Measurements from ENCODE around the gene KRTAP1-1.
"Not testable (repeated sequence)": the region's sequence is repeated elsewhere in the genome, so short reads cannot be mapped to it uniquely, and the experiment has no call there.

Gene KRTAP1-1

DNA sequence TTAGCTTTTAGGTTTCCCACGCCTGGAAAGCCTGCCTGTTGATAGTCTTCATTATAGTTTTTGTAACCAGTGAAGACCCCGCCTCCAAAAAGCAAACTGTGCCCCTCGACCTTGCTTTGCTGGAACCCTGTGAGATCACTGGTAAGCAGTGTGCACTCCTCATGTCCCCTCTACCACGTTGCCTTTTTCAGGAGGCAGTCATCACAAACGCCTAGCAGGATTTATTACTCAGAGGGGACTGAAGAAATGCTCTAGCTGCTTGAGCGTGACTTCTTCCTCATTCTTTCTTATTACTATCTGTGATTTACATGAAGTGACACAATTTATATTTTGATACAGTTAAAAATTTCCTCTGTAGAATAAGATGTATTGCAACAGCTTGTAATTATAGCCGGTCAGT, 25.8 kb downstream of the KRTAP1-1 start:
- DNase-seq (ENCODE audit: insufficient read length, low spot score) (no peak), FAIRE-seq (no peak)

DNA sequence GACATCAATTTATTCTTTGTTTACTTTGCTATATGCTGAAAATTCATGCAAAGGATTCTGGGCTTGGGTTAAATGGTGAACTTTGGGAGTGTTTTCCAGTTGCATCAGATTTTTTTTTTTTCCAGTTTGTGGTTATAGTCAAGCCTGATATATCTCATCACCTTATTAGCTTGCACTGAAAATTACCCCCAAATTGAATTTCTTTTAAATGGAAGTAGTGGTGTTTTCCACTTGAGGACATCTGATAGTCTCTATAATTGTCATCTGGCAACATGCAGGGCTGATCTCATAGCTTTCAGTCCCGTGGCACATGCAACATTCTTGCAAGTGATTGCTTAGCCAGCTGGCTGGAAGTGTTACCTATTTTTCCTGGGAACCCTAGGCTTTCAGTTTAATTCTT, 27.6 kb downstream of the KRTAP1-1 start:
- no peak for FAIRE-seq
- DNase-seq (ENCODE audit: insufficient read length, low spot score) = no peak

DNA sequence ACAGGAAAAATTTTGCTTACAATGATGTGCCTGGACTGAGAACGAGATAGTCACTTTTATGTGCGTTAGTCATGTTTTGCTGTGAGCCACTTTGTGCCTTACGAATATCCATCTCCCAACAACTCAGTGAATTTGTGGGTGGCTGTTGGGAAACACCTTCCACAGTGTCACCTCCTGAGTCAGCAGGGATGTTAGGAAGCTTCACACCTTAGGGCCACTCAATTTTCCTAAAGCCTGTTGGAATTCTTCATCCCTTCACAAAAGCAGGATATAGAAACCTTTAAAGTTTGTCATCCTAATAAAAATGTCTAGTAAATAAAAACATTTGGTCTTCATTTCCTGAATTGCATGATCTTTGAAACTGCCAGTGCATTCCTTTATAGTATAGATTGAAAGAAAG, 28.1 kb downstream of the KRTAP1-1 start:
- DNase-seq (ENCODE audit: insufficient read length, low spot score) (no peak), FAIRE-seq (no peak)

DNA sequence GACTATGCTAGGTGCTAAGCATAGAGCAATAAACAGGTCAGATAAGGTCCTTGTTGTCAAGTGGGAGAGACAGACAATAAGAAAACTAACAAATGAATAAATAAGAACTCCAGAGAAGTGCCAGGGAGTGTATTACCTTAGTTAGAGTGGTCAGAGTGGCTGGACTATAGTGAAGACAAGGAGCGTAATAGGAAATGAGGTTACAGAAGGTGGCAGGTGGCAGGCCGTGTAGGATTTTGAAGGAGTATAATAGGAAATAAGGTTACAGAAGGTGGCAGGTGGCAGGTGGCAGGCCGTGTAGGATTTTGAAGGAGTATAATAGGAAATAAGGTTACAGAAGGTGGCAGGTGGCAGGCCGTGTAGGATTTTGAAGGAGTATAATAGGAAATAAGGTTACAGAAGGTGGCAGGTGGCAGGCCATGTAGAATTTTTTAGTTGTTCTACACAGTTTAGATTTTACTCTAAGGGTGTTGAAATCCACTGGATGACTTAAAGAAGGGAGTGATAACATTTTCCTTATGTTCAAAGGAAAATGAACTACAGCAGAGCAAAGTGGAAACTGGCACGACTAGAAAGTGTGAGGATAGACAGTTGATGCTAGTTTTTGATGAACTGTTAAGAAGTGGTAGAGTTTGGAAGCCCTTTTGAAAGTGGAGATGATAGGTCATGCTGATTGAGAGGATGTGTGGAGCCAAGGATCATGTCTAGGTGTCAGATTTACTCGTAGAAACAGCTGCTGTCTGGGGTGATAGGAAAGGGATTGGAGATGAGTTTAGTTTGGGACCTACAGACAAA, 28.7 kb downstream of the KRTAP1-1 start:
- DNase-seq (ENCODE audit: insufficient read length, low spot score) (no peak), FAIRE-seq (no peak)

DNA sequence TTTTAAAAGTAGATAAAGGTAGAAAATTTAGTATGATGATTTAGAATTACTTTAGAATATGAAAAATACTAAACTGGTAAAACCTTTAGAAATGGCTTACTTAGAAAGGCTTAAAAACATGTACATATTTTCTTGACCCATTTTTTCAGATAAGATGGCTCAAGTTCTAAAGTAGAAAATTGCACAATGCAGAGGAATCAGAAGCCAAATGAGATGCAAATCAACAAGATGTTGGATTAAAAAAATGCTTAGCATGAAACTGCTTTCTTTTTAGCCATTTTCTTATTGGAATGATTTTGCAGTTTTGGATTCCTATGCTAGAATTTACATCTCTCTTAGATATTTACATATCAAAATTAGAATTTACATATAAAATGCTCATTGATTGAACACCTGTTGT, 30.8 kb downstream of the KRTAP1-1 start:
- FAIRE-seq (no peak), DNase-seq (ENCODE audit: insufficient read length, low spot score) (no peak)

DNA sequence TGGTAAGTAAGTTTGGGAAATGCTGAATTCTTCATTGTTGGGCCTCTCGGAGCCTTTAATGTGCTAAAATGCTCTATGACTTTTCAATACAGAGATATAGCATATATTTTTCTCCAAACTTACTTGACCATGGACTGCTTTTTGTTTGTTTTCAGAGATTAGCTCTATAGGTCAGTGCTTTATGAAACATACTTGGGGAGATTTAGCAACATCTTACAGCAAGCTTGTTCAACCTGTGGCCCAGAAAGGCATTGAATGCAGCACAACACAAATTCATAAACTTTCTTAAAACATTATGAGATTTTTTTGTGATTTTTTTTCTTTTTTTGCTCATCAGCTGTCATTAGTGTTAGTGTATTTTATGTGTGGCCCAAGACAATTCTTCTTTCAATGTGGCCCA, 31.3 kb downstream of the KRTAP1-1 start:
- DNase-seq (ENCODE audit: insufficient read length, low spot score) = no peak
- no peak for FAIRE-seq

DNA sequence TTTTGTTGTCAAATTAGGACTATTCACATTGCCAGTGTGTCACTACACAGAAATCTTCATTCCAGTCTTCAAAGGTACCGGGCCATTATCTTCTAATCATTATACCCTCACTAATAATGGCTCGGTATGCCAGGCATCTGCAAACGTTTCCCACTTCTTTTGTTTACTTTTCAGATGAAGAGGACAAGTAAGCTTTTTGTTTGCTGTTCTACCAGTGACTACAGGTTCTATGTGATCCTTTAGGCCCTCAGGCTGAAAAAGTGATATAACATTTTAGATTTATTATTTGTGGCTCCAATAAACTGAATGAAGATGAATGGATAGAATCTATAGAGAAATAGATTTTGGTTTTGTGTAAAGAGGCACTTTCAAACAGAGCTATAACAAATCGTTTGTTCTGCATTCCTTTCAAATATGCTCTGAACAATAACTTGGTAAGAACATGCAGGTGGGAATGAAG, 31.9 kb downstream of the KRTAP1-1 start:
- DNase-seq (ENCODE audit: insufficient read length, low spot score) = no peak

DNA sequence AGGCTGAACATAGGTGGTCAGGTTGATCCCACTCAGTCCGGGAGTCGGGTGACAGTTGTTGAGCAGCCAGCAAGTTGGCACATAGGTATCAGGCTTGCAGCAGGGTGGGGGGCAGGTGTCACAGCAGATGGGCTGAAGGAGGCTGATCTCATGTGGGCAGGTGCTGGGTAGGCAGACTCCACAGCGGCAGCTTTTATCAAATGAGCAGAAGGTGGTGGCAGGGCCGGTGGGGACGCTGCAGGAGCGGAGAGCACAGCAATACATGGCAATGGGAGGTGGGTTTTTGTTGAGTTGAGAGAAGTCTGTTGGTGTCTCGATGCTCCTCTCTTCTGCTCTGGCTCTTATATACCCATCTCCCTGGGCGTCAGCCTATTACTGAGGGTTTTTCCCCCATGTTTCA, 32.4 kb downstream of the KRTAP1-1 start, which contains the start of gene KRTAP3-1:
Gene KRTAP3-1 (minus strand): TSS at position 318 of the 400 bp plus-strand sequence. CDS start 54 bp downstream, at position 264.
- DNase-seq (ENCODE audit: insufficient read length, low spot score) = no peak
- FAIRE-seq = no peak

More for the DNA sequence above, 31.9 kb downstream of the KRTAP1-1 start:
- FAIRE-seq = no peak

DNA sequence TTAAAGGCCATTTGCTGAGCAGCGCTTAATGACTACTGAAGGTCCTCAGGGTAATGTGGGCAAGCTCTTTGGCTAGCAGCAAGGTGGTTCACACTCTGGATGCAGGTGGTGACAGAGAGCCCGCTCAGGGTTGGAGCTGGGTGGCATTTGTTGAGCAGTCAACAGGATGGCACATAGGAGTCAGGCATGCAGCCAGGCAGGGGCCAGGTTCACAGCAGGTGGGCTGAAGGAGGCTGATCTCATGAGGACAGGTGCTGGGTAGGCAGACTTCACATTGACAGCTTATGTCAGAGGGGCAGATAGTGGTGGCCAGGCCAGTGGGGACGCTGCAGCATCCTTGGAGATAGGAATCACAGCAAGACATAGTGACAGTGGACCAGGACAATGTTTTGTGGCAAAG, 36.9 kb downstream of the KRTAP1-1 start:
- FAIRE-seq (no peak), DNase-seq (ENCODE audit: insufficient read length, low spot score) (no peak)

DNA sequence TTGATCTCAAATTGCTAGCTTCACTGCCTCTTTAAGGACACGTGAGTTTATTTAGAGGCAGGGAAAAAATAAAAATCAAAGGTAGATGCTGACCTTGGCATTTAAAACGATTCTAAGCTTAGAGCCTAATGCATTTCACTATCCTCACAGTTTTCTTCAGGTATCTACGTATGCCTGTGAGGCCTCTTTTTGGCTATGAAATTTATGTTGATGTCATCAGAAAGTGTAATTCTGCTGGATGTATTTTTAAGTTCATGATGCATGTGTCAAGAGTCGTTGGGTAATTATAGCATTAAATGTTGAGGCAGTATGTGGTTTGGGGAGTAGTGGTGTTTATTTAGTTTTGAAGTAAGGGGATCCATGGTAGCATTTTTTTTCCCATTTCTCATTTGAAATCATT, 37.3 kb downstream of the KRTAP1-1 start:
- no peak for DNase-seq (ENCODE audit: insufficient read length, low spot score)
- FAIRE-seq = no peak

DNA sequence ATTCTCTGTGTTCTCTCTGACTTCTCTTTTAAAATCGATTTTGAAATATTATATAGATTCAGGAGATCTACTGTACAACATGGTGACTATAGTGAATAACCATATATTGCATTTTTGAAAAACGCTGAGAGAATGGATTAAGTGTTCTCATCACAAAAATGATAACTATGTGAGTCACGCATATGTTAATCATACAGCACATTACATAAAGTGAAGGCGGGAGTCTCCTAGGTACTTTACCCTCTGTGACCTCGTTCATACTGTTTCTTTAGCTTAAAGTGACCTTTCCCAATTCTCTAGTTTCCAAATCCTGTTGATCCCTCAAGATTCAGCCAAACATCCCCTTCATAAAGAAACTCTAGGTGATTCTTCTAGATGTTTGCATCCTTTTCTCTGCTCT, 38.4 kb downstream of the KRTAP1-1 start:
- DNase-seq (ENCODE audit: insufficient read length, low spot score) (no peak), FAIRE-seq (no peak)

DNA sequence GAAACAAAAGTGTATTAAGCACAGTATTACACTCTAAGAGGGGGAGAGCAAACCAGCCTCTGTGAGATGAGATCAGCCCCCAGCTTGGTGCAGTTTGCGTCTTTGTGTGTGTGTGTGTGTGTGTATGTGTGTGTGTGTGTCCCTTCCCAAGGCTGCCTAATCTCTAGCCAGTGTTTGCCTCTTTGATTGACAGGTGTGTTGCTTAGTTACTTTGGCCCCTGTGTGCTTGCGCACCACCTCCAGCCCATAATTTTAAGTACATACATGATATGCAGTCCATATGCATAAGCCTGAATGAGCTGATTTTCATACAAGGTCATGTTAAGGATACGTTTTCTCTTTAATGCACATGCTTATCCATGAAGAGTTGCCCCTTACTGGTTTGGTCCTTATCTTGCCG, 39.5 kb downstream of the KRTAP1-1 start:
- no peak for DNase-seq (ENCODE audit: insufficient read length, low spot score)
- no peak for FAIRE-seq

DNA sequence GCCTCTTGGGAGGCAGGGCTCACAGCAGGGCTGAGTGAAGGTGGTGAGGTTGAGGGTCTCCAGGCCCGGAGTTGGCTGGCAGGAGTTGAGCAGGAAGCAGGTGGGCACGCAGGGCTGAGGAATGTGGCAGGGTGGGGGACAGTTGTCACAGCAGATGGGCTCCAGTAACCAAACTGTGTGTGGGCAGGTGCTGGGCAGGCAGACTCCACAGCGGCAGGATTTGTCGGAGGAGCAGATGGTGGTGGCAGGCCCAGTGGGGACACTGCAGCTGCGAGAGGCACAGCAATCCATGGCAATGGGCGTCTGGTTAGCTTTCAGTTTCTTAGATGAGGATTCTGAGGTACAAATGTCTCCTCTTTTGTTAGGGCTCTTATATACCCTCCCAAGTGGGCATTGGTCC, 41.7 kb downstream of the KRTAP1-1 start, which contains the start of gene KRTAP3-2:
Gene KRTAP3-2 (minus strand): TSS at position 344 of the 400 bp plus-strand sequence. CDS start 53 bp downstream, at position 291.
- FAIRE-seq; DNase-seq (ENCODE audit: insufficient read length, low spot score): not testable (repeated sequence)

DNA sequence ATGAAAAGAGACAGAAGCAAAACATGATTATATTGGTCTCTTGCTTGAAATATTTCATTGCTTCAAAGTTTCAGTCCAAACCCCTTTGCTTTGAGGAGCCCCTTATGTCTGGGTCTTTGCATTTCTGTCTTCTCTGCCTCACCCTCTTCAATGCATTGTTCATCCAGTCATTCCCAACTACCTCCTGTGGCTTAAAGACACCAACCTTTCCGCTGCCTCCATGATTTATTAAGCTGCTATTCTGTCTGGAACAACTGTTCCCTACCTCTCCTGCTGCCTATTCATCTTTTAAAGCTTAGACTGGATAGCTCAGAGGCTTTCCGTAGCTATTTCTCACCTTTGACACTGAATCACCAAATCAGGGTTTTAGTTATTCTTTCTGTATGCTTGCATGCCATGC, 43.9 kb downstream of the KRTAP1-1 start:
- FAIRE-seq (no peak), DNase-seq (ENCODE audit: insufficient read length, low spot score) (no peak)

DNA sequence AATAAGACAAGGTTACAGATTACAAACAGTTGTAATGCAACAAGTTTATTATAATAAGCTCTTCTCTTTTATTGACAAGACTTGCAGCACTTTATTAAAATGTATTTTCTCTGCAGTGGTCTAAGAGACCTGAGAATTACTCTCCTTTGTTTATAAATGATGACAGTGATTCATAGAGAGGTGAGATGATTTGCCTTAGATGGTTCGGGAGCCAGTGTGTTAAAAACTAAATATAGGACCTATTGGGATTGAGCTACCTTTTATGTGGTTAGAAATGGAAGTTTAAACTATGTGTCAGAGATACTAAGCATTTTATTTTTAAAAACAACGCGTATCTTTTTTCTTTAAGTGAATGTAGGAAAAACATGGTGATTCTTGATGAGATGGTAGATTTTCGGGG, 44.4 kb downstream of the KRTAP1-1 start:
- FAIRE-seq = no peak
- no peak for DNase-seq (ENCODE audit: insufficient read length, low spot score)

DNA sequence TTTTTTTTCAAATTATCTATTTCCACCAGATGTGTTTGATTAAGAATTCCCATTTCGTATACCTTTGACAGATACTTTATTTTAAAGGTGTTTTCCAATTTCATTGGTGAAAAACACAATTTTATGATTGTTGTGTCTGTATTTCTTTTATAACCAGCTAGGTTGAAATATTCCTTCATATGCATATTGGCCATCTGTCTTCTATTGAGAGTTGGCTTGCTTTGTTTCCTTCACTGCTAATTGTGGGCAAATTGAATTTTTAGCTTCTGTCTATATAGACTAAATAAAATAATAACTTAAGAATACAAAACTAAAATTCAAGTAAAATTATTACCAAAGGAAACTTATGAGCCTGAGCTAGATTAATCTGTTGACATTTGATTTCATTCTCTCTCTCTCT, 46.1 kb downstream of the KRTAP1-1 start:
- FAIRE-seq (no peak), DNase-seq (ENCODE audit: insufficient read length, low spot score) (no peak)

DNA sequence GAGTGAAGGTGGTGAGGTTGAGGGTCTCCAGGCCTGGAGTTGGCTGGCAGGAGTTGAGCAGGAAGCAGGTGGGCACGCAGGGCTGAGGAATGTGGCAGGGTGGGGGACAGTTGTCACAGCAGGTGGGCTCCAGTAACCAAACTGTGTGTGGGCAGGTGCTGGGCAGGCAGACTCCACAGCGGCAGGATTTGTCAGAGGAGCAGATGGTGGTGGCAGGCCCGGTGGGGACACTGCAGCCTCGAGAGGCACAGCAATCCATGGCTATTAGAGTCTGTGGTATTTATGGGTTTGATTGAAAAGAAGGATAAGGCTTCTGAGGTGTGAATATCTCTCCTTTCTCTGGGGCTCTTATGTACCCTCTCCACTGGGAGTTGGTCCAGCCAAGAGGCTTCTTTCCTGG, 47.4 kb downstream of the KRTAP1-1 start, which contains the start of gene KRTAP3-3:
Gene KRTAP3-3 (minus strand): TSS at position 326 of the 400 bp plus-strand sequence. CDS start 67 bp downstream, at position 259.
- FAIRE-seq (no peak), DNase-seq (ENCODE audit: insufficient read length, low spot score) (no peak)

DNA sequence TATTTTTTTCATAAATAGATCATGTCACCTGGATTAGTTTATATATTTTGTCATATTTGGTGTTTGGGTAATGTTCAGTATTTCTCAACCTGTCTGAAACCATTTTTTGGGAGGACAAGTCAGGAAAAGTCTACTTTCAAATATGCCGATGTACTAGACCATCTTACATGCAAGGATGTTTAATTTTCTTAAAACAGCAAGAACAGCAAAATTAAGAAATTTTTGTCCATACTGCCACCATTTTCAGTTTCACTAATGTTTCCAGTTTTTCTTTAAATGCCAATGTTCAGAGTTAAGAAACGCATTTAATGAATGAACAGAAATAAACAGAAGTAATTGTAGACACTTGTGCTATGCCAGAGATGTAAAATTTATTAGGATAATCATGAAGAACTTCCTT, 48.2 kb downstream of the KRTAP1-1 start:
- no peak for DNase-seq (ENCODE audit: insufficient read length, low spot score)
- FAIRE-seq = no peak

DNA sequence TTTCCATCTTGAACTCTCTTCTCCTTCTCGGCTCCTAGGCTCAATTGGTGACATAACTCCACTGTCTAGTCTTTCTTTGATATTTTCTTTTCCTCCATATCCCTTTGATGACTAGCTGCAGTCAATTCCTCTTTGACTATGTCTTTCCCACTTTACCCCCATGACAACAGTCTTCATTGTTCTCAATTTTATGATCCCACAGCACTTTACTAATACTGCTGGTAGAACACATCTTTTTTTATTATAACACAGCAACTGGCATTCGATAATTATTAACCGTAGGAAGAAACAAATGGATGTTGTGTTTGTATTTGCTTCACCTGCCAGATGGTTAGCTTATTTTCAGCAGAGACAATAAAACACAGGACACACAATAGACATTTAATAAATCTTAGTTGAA, 48.6 kb downstream of the KRTAP1-1 start:
- FAIRE-seq (no peak), DNase-seq (ENCODE audit: insufficient read length, low spot score) (no peak)
